Measurements from ENCODE around the gene PROS1. TPM values are rescaled to one million over a fixed set of nuclear protein-coding genes. Genes with fewer than 3 reads are reported as not detected.
"Not testable (repeated sequence)": the region's sequence is repeated elsewhere in the genome, so short reads cannot be mapped to it uniquely, and the experiment has no call there.

The PROS1 gene
- total and polyA plus RNA-seq, 2 donors (not counting 3 experiments of a cell fraction or from before 2014, with no cell fraction given), result 2.6 to 5.2 TPM

DNA sequence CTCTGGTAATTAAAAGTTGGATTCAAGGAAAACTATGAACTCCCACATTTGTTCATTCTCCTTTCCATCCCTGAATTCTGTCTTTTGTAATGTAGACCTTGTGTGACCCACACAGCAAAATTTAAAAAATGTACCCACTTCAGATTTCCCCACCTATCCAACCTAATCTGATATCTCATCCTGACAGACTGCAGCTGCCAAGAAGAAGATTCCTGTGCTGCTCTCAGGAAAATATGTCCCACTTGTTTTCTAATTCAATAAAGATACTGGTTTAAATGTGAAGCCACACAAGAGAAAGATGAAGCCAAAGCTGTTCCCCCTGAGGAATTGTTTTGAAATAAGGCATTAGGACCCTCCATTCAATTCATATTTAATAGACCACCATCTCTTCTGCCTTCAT, 100.3 kb downstream of the PROS1 start:
- H3K9me1 ChIP-seq (replicated peaks; ENCODE audit: control insufficient read depth, extremely low read depth, insufficient read depth, low read length); H3K79me2 ChIP-seq (ENCODE audit: control insufficient read depth, insufficient read depth, low read length); H3K27me3 ChIP-seq (ENCODE audit: control insufficient read depth in 2 of 2, insufficient read depth in 2 of 2, low read length in 2 of 2); H3K9ac ChIP-seq (replicated peaks; ENCODE audit: extremely low read depth, insufficient read depth, low read length); FAIRE-seq; H3K27ac ChIP-seq (ENCODE audit: insufficient read depth, low read depth, low read length); H3K4me2 ChIP-seq (ENCODE audit: insufficient read depth, low read length); H3K36me3 ChIP-seq (ENCODE audit: control insufficient read depth in 2 of 2, extremely low read depth in 1 of 2, insufficient read depth in 2 of 2, low read length in 2 of 2); H3K4me3 ChIP-seq (replicated peaks in 1 of 3; ENCODE audit: insufficient read depth in 1 of 3, low read depth in 1 of 3, low read length in 3 of 3); intact Hi-C loops (cut with micrococcal nuclease); H4K20me1 ChIP-seq (replicated peaks; ENCODE audit: control insufficient read depth, extremely low read depth, insufficient read depth, low read length); H3K9me3 ChIP-seq (replicated peaks; ENCODE audit: control insufficient read depth, insufficient read depth, low read length); H2AFZ ChIP-seq (ENCODE audit: low read depth, low read length); DNase-seq (ENCODE audit: low read depth, low spot score); BruUV-seq (replicated peaks); POLR2A ChIA-PET; CTCF ChIA-PET; H3K4me1 ChIP-seq (ENCODE audit: control insufficient read depth, extremely low read depth, insufficient read depth, low read length); dilution Hi-C loops (cut with MboI; ENCODE audit: extremely low pct_ligation_motif_present, low sequenced_read_pairs): not testable (repeated sequence)

DNA sequence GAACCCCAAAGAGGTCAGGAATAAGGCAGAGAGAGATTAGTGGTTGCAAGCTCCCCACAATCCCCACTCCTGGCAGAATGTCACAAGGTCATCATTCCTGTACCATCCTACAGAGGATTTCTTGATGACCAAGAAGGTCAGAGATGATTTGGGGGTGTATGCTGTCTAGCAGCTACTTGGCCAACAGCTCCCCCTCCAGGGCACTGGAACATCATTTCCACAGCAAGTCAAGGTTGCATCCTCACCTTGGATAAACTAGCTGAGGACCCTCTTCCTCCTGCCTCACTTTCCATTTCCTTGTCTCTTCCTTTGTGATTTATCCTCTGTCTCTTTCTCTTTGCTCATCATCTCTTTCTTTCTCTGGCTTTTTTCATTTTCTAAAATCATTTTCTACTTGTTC, 106.3 kb downstream of the PROS1 start:
- FAIRE-seq (no peak), DNase-seq (ENCODE audit: low read depth, low spot score) (no peak)
- no peak overlapping the region for H3K4me2 ChIP-seq (ENCODE audit: insufficient read depth, low read length)
- intact Hi-C loops (cut with micrococcal nuclease), result no loop called here
- ChIA-PET CTCF (no interaction called here), POLR2A (no interaction called here)
- no peaks in the 10 kb centered on the region for H3K9me1 ChIP-seq (replicated peaks; ENCODE audit: control insufficient read depth, extremely low read depth, insufficient read depth, low read length)
- no TSS peak for BruUV-seq (replicated peaks)
- dilution Hi-C loops (cut with MboI; ENCODE audit: extremely low pct_ligation_motif_present, low sequenced_read_pairs), result no loop called here
- no peaks in the 10 kb centered on the region for H4K20me1 ChIP-seq (replicated peaks; ENCODE audit: control insufficient read depth, extremely low read depth, insufficient read depth, low read length)
- no peak overlapping the region for H3K9ac ChIP-seq (replicated peaks; ENCODE audit: extremely low read depth, insufficient read depth, low read length)
- H3K9me3 ChIP-seq (replicated peaks; ENCODE audit: control insufficient read depth, insufficient read depth, low read length), result no peaks in the 10 kb centered on the region
- no peaks in the 10 kb centered on the region for H3K79me2 ChIP-seq (ENCODE audit: control insufficient read depth, insufficient read depth, low read length)
- no peak overlapping the region for H2AFZ ChIP-seq (ENCODE audit: low read depth, low read length)
- no peak overlapping the region for H3K4me3 ChIP-seq (replicated peaks in 1 of 3; ENCODE audit: insufficient read depth in 1 of 3, low read depth in 1 of 3, low read length in 3 of 3)
- no peaks in the 10 kb centered on the region for H3K36me3 ChIP-seq (ENCODE audit: control insufficient read depth in 2 of 2, extremely low read depth in 1 of 2, insufficient read depth in 2 of 2, low read length in 2 of 2)
- H3K4me1 ChIP-seq (ENCODE audit: control insufficient read depth, extremely low read depth, insufficient read depth, low read length), result no peaks in the 10 kb centered on the region
- H3K27ac ChIP-seq (ENCODE audit: insufficient read depth, low read depth, low read length), result no peak overlapping the region
- TF ChIP-seq POLR2A (IDR thresholded peaks at IDR 0.05; ENCODE audit: low read depth, low read length) (no peak), EZH2 (IDR thresholded peaks at IDR 0.05; ENCODE audit: borderline replicate concordance, low read depth, low read length, severe bottlenecking) (no peak), POLR2AphosphoS5 (IDR thresholded peaks at IDR 0.05; ENCODE audit: insufficient read depth, low read depth, low read length) (no peak), GATA2 (IDR thresholded peaks at IDR 0.05; ENCODE audit: insufficient read depth, insufficient read length, low read depth, low read length) (no peak), MYC (IDR thresholded peaks at IDR 0.05; ENCODE audit: low read depth, low read length) (no peak), CTCF (IDR thresholded peaks at IDR 0.05; ENCODE audit: extremely low read depth in 1 of 2, insufficient read depth in 1 of 2, low read depth in 1 of 2, low read length in 2 of 2) (no peak), FOS (IDR thresholded peaks at IDR 0.05; ENCODE audit: borderline replicate concordance, insufficient read depth, low read length) (no peak), JUN (IDR thresholded peaks at IDR 0.05; ENCODE audit: borderline replicate concordance, insufficient read depth, insufficient read length, low read depth) (no peak)
- TF ChIP-seq, protein P1, sequence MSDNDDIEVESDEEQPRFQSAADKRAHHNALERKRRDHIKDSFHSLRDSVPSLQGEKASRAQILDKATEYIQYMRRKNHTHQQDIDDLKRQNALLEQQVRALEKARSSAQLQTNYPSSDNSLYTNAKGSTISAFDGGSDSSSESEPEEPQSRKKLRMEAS (IDR thresholded peaks at IDR 0.05; ENCODE audit: insufficient read depth, insufficient read length), result no peak
- H3K27me3 ChIP-seq (ENCODE audit: control insufficient read depth in 2 of 2, insufficient read depth in 2 of 2, low read length in 2 of 2), result no peaks in the 10 kb centered on the region
